Stimulated activated naive B cell treated with anti-CD40 and anti-IgM and Interleukin-4, amounts not matched to agents 10 μg/mL and 1 μg/mL and 100 μg/mL, for 72 hours (primary cell): ENCODE measurements around the gene SLC5A5.

Experiments
- ATAC-seq, 2 donors: fragments of 150-1000 bp; cut with Tn5 transposase; replicated peaks; 2 replicates each; pipeline ENCODE4 v1.10.0; 2021; ENCODE audit warnings: moderate library complexity in 1 of 2
- DNase-seq: peaks from one replicate; pipeline ENCODE4 v3.0.0; 2021
- H3K27ac Mint-ChIP-seq: one replicate; pipeline ENCODE4 v1.8.0; 2022; ENCODE audit warnings: mild to moderate bottlenecking, mixed read lengths
- H3K27me3 Mint-ChIP-seq, 2 donors: one replicate each; pipeline ENCODE4 v1.8.0; 2022; ENCODE audit warnings: mixed read lengths in 2 of 2
- H3K36me3 Mint-ChIP-seq, 2 donors: one replicate each; pipeline ENCODE4 v1.8.0; 2022; ENCODE audit warnings: mixed read lengths in 2 of 2, mild to moderate bottlenecking in 1 of 2
- H3K4me1 Mint-ChIP-seq, 2 donors: one replicate each; pipeline ENCODE4 v1.8.0; 2022; ENCODE audit warnings: mixed read lengths in 2 of 2, mild to moderate bottlenecking in 1 of 2
- H3K4me3 Mint-ChIP-seq, 2 donors: one replicate each; pipeline ENCODE4 v1.8.0; 2022; ENCODE audit warnings: mild to moderate bottlenecking in 2 of 2, mixed read lengths in 2 of 2, moderate library complexity in 1 of 2
- H3K9me3 Mint-ChIP-seq, 2 donors: one replicate each; pipeline ENCODE4 v1.8.0; 2022; ENCODE audit warnings: mixed read lengths in 2 of 2, mild to moderate bottlenecking in 1 of 2

SLC5A5 gene

DNA sequence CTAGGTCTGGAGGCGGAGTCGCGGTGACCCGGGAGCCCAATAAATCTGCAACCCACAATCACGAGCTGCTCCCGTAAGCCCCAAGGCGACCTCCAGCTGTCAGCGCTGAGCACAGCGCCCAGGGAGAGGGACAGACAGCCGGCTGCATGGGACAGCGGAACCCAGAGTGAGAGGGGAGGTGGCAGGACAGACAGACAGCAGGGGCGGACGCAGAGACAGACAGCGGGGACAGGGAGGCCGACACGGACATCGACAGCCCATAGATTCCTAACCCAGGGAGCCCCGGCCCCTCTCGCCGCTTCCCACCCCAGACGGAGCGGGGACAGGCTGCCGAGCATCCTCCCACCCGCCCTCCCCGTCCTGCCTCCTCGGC, at the start of gene SLC5A5:
TSS of gene SLC5A5 (plus strand) at position 68 of the 373 bp plus-strand sequence. CDS start 375 bp downstream, outside the sequence.
- H3K9me3 Mint-ChIP-seq, result no peaks in the 10 kb centered on the region
- H3K27me3 Mint-ChIP-seq, result peaks cover 11 to 29% of the 10 kb centered on the region in 2 donors
- DNase-seq, result no peak
- peak within 1 kb of the TSS; percentile 69 for H3K27ac Mint-ChIP-seq
- peak; percentile 18 to 33 for ATAC-seq
- peaks cover 0 to 2% of the 10 kb centered on the region in 2 donors for H3K36me3 Mint-ChIP-seq
- H3K4me3 Mint-ChIP-seq, result peak within 1 kb of the TSS; percentile 57 to 65
- H3K4me1 Mint-ChIP-seq, result peaks cover 3 to 25% of the 10 kb centered on the region in 2 donors

DNA sequence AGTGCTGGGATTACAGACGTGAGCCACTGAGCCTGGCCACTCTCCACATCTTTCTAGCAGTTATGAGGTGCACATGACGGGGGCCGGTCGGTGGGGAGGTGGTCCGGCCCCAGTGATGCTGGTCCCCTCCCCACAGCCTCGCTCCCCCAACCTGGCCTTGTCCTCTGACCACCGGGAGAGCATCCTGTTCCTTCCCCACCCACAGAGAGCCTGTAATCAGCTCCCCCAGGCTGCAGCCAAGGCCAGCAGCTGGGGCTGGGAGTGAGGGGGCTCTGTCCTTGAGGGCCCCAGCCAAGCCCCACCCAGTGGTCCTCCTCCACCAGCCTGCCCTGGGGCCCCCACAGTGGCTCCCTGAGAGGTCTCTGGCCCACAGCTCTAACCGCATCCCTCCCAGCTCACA, 47.4 kb upstream of the SLC5A5 start:
- H3K27ac Mint-ChIP-seq, result peak overlapping the region; percentile 59
- H3K27me3 Mint-ChIP-seq, result no peaks in the 10 kb centered on the region
- H3K9me3 Mint-ChIP-seq, result no peaks in the 10 kb centered on the region
- H3K4me1 Mint-ChIP-seq, result peaks cover 4 to 6% of the 10 kb centered on the region in 2 donors
- DNase-seq (no peak), ATAC-seq (peak; percentile 22 to 28)
- H3K4me3 Mint-ChIP-seq, result no peak overlapping the region
- H3K36me3 Mint-ChIP-seq, result peaks cover 26 to 32% of the 10 kb centered on the region in 2 donors

DNA sequence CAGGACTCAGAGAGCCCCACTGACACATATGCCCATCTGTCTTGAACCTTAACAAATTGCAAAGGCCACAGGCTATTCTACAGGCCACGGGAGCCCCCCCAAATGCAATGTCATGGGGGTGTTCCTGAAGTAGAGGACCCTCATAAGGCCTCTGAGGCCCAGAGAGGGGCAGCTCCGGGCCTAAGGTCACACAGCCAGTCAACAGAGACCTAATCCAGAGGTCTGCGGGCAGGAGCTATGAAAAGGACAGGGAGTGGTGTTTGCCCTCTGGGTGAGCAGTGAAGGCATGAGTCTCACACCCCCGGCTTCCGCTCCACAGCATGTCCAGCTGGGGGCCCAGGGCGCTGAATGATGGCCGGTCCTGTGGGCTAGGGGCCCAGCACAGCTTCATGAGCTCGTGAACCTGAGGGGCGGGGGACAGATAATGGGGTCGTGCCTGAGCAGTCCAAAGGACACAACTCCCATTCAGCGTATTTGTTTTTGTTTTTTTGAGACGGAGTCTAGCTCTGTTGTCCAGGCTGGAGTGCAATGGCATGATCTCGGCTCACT, 45.2 kb upstream of the SLC5A5 start:
- Mint-ChIP-seq H3K4me1 (peaks cover 4 to 10% of the 10 kb centered on the region in 2 donors), H3K4me3 (no peak overlapping the region), H3K9me3 (peaks cover 0 to 2% of the 10 kb centered on the region in 2 donors), H3K27ac (no peak overlapping the region), H3K36me3 (peaks cover 43 to 54% of the 10 kb centered on the region in 2 donors), H3K27me3 (no peaks in the 10 kb centered on the region)
- ATAC-seq (no peak), DNase-seq (no peak)

DNA sequence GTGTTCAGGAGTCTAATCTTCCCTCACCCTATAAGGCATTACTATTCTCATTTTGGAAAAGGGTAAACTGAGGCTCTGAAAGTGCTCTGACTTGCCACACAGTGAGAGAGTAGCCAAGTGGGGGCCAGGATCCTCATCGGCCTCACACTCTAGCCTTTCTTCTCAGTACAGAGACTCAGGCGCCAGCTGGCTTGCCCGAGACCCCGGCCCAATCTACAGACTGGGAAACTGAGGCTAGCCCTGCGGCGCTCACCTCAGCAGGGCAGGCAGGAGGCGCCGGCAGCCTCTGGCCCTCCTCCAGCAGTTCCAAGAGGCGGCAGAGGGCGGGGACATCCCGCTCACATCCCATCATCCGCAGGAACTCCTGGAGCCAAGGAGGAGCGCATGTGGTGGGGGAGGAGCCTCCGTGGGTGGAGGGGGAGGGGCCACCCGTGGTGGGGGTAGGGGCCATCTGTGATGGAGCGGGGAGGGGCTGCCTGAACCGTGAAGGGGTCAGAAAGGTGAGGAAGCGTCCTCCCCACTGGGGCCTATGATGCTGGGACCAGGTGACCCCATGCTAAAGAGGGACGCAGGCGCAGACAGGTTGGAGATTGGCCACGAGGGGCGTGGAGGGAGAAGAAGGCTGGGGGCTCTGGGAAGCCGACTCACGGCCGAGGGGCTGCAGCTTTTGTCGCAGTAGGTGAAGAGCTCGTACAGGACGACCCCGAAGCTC, 41.7 kb upstream of the SLC5A5 start:
- ATAC-seq (no peak), DNase-seq (no peak)
- no peaks in the 10 kb centered on the region for H3K27me3 Mint-ChIP-seq
- H3K4me3 Mint-ChIP-seq, result peak overlapping the region in 1 of 2 donors; percentile 1
- peaks cover 54 to 64% of the 10 kb centered on the region in 2 donors for H3K36me3 Mint-ChIP-seq
- peaks cover 0 to 2% of the 10 kb centered on the region in 2 donors for H3K9me3 Mint-ChIP-seq
- H3K4me1 Mint-ChIP-seq, result peaks cover 4 to 5% of the 10 kb centered on the region in 2 donors
- H3K27ac Mint-ChIP-seq, result peak overlapping the region; percentile 49

DNA sequence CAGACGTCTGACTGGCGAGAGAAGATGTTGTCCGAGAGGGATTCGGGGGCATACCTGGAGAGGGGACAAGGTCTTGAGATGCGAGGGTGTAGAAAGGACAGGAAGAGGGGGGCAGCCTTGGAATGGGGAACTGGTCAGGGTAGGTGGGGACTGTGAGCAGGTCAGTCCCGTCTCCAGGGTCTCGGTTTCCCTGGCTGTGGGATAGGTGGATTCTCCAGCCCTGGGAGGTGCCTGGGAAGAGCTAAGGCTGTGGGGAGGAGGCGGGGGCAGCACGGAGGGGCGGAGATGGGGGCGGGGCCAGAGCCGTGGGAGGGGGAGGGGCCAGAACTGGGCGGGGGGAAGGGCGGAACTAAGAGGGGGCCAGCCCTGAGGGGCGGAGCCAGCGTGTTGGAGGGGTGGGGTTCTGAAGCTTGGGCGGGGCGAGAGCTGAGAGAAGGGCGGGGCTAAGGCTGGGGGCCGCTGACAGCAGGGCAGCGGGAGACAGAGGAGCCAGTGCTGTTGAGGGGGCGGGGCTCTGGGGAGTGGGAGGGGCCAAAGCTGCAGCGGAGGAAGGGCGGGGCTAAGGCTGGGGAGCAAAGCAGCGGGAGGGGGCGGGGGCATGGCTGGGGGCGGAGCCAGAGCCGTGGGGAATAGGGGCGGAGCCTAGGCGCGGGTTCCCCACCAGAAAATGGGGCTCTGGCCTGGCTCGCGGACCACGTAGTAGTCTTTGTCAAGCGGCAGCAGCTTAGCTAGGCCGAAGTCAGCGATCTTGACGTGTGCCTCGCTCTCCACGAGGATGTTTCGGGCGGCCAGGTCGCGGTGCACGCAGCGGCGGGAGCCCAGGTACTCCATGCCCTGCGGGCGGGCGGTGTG, 41.0 kb upstream of the SLC5A5 start:
- ATAC-seq (peak; percentile 53 to 71), DNase-seq (no peak)
- peaks cover 5 to 9% of the 10 kb centered on the region in 2 donors for H3K4me1 Mint-ChIP-seq
- H3K27me3 Mint-ChIP-seq, result no peaks in the 10 kb centered on the region
- peaks cover 53 to 68% of the 10 kb centered on the region in 2 donors for H3K36me3 Mint-ChIP-seq
- peak overlapping the region in 1 of 2 donors; percentile 1 for H3K4me3 Mint-ChIP-seq
- H3K27ac Mint-ChIP-seq, result no peak overlapping the region
- H3K9me3 Mint-ChIP-seq, result peaks cover 0 to 2% of the 10 kb centered on the region in 2 donors

DNA sequence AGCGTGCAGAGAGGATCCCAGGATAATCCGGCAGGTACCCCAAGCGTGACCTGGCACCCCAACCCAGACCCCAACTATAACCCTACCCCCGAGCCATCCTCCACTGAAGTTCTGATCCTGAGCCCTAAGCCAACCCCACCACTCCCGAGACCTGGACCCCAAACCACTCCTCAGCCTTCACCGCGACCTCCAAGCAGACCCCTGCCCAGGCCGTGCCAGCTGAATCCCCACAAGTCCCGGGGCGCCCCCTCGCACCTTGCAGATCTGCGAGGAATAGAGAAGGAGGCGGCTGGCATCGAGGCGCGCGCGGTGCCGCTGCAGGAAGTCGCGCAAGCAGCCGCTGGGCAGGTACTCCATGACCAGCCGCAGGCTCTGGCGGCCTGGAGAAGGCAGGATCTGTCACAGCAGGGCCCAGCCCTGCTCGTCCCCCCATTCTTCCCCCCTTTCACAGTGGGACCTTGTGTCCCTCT, 40.3 kb upstream of the SLC5A5 start:
- H3K36me3 Mint-ChIP-seq, result peaks cover 57 to 72% of the 10 kb centered on the region in 2 donors
- peaks cover 6 to 10% of the 10 kb centered on the region in 2 donors for H3K4me1 Mint-ChIP-seq
- no peak for ATAC-seq
- H3K4me3 Mint-ChIP-seq, result no peak overlapping the region
- H3K9me3 Mint-ChIP-seq, result peaks cover 0 to 2% of the 10 kb centered on the region in 2 donors
- no peak for DNase-seq
- H3K27ac Mint-ChIP-seq, result no peak overlapping the region
- H3K27me3 Mint-ChIP-seq, result no peaks in the 10 kb centered on the region

DNA sequence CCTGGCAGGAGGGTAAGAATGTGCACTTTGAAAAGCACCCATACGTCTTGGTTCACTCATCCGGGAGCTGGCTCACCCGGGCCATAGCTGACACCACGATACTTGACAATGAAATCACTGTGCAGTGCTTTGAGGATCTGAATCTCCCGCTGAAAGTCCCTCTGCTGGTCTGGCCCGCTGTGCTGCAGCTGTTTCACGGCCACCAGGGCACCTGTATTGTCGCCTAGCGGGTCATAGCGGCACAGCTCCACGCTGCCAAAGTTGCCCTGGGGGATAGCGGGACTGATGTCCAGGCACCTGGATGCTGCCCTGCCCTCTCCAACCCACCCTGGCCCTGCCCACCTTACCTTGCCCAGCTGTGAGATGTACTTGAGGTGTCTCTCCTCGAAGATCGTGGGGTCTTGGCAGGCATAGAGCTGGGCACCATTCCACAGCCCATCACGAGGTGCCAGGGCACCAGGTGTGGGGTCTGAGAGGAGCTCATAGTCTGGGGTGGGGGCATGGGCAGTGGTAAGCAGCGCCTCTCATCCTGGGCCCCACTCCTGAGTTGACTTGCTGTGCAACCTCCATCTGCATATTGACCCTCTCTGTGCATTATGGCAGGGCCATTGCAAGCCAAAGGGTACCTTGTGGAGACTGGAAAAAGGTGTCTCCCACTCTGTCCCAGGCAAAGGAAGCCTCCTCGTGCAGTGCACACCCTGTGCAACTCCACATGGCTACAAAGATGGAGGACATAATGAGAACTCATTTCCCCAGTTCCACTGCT, 39.1 kb upstream of the SLC5A5 start:
- H3K36me3 Mint-ChIP-seq, result peaks cover 54 to 70% of the 10 kb centered on the region in 2 donors
- H3K27me3 Mint-ChIP-seq, result no peaks in the 10 kb centered on the region
- H3K4me1 Mint-ChIP-seq, result peaks cover 9 to 13% of the 10 kb centered on the region in 2 donors
- ATAC-seq (no peak), DNase-seq (no peak)
- H3K27ac Mint-ChIP-seq, result peak overlapping the region; percentile 31
- peaks cover 0 to 2% of the 10 kb centered on the region in 2 donors for H3K9me3 Mint-ChIP-seq
- H3K4me3 Mint-ChIP-seq, result no peak overlapping the region

DNA sequence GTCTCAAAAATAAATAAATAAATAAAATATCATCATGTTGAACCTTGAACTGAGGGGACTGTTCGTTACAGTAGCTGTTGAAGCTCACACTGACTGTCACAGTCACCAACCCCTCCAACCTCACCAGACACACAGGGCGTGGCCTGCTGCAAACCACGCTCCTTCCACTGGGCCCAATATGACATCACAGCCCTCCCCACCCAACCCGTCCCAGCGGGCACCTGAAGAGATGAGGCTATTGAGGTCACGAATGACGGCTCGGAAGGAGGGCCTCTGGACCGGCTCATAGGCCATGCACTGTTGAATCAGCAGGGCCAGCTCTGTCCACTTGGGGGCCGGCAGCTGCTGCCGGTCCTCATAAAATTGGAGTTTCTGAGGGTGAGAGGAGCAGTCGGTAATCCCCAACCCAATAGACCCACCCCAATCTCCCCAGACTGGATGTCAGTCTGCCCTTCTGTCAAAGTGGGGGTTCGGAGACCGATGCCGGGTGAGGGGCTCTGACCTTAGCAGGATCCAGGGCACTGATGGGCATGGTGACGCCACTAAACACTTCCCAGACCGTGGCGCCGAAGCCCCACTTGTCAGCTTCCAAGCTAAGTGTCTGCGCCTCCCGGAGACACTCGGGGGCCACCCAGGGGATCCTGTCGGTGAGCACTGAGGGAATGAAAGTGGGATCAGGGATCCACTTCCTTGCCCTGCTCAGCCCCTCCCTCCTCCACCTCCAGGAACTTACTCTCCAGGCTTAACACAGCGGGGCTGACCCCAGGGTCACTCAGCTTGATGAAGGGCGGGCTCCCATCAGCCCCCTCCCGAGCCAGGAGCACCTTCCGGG, 37.2 kb upstream of the SLC5A5 start:
- H3K4me3 Mint-ChIP-seq, result no peak overlapping the region
- H3K36me3 Mint-ChIP-seq, result peaks cover 55 to 77% of the 10 kb centered on the region in 2 donors
- H3K27me3 Mint-ChIP-seq, result no peaks in the 10 kb centered on the region
- ATAC-seq (peak in 1 of 2 donors; percentile 36), DNase-seq (no peak)
- peaks cover 9% of the 10 kb centered on the region in 2 donors for H3K4me1 Mint-ChIP-seq
- H3K27ac Mint-ChIP-seq, result no peak overlapping the region
- peaks cover 0 to 2% of the 10 kb centered on the region in 2 donors for H3K9me3 Mint-ChIP-seq

DNA sequence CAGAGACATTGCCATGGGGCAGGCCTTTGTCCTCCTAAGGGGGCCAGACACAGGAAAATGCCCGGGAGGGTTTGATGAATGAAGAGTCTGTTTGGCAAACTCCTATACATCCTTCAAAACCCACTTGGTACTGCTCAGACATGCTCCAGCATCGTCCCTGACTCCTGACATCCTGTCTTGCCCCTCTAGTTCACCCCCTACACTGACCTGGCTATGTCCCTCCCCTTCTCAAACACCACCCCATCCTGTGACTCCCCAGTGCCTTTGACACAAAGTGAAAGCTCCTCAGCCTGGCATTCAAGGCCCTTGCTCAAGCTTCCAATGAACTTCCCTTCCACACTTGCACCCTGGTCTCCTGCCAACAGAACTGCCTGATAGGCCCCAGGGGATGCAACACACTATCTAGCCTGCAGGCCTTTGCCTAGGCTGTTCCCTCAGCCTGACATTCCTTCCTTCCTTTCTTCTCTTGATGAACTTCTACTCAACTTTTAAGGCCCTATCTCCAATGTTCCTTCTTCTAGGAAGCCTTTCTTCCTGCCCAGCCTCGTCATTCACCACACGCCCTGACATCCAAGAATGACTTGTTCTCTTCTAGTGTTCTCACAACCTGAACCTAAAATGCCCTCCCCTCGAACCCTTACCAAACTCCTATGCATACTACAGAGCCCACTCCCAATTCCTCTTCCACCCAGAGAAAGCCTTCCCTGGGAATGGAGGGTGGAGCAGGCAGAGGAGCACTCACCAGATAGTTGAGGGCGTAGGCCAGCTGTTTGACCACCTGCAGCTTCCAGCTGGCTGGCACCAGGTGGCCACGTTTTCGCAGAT, 36.4 kb upstream of the SLC5A5 start:
- Mint-ChIP-seq H3K36me3 (peaks cover 53 to 76% of the 10 kb centered on the region in 2 donors), H3K9me3 (peaks cover 0 to under 1% of the 10 kb centered on the region in 2 donors), H3K27me3 (no peaks in the 10 kb centered on the region), H3K4me1 (peaks cover 6 to 9% of the 10 kb centered on the region in 2 donors), H3K4me3 (no peak overlapping the region), H3K27ac (peak overlapping the region; percentile 56)
- ATAC-seq, result no peak
- no peak for DNase-seq

DNA sequence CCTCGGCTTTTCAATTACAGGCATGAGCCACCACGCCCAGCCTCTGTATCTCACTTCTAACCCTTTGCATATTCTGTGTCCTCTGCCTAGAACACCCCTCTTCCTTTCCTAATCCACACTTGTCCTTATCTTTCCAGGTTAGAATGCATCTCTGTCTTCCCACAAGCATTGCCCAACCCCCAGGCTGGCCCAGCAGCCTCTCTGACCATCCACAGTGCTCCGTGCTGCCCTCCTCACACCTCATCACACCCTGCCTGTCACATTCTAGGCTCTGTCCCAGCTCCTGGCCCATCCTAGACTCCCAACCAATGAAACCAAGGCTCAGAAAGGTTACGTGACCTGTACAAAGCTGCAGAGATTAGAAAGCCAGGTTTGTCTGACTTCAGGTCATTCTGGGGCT, 35.2 kb upstream of the SLC5A5 start:
- Mint-ChIP-seq H3K9me3 (no peaks in the 10 kb centered on the region), H3K4me1 (peaks cover 5 to 12% of the 10 kb centered on the region in 2 donors), H3K27me3 (no peaks in the 10 kb centered on the region), H3K4me3 (no peak overlapping the region), H3K27ac (no peak overlapping the region), H3K36me3 (peaks cover 53 to 71% of the 10 kb centered on the region in 2 donors)
- DNase-seq (no peak), ATAC-seq (no peak)

DNA sequence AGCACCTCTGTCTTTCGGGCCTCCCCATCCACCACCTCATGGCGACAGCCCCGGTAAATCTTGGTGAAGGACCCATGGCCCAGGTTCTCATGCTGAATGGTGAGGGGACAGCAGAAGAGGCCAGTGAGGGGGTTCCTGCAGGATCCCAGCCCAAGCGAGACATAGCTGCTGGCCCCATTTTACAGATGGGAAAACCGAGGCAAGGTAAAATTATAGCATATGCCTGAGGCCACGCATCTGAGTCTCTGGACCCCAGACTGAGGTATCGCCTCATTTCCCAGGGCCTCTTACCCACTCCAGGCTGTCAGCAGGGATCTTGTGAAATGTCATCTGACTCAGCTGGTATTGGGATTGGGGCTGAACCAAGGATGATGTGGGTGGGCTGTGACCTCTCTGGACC, 33.8 kb upstream of the SLC5A5 start:
- Mint-ChIP-seq H3K9me3 (no peaks in the 10 kb centered on the region), H3K4me1 (peaks cover 5 to 12% of the 10 kb centered on the region in 2 donors), H3K27me3 (no peaks in the 10 kb centered on the region), H3K27ac (peak overlapping the region; percentile 38), H3K36me3 (peaks cover 55 to 69% of the 10 kb centered on the region in 2 donors), H3K4me3 (no peak overlapping the region)
- no peak for DNase-seq
- no peak for ATAC-seq

DNA sequence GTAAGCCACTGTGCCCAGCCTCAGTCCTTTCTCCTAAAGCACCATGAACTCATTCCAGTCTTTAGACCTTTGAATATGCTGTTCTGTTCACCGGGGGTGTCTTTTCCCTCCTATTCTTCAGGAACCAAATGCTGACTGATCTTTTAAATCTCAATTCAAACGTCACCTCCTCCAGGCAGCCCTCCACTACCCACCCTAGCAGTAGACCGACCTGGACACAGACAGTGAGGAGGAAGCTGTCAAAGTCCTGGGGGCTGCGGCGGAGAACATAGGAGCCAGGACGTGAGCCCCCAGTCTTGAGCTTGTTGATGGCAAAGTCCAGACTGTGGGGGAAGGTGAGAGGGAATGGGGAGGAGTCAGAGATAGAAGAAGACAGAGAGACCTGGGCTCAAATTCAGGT, 31.7 kb upstream of the SLC5A5 start:
- Mint-ChIP-seq H3K4me1 (peaks cover 20 to 23% of the 10 kb centered on the region in 2 donors), H3K9me3 (no peaks in the 10 kb centered on the region), H3K4me3 (no peak overlapping the region), H3K36me3 (peaks cover 61 to 82% of the 10 kb centered on the region in 2 donors), H3K27ac (peak overlapping the region; percentile 42), H3K27me3 (no peaks in the 10 kb centered on the region)
- no peak for DNase-seq
- ATAC-seq, result no peak
